HepG2 (cell line): ENCODE results near the gene VPS25. TPM values are rescaled to one million over a fixed set of nuclear protein-coding genes. Genes with fewer than 3 reads are reported as not detected.

Experiments
- ARNTL ChIP-seq: sonication (generic); formaldehyde crosslinking; IDR thresholded peaks from 2 replicates; pipeline ENCODE4 v1.4.0; 2020; ENCODE audit warnings: mild to moderate bottlenecking, missing genetic modification reagents
- BCL3 ChIP-seq: sonication (generic); formaldehyde crosslinking; IDR thresholded peaks from 2 replicates; pipeline ENCODE4 v1.5.1; 2020; ENCODE audit warnings: mild to moderate bottlenecking, missing genetic modification reagents, moderate library complexity
- BCL6 ChIP-seq: IDR thresholded peaks from 2 replicates; pipeline ENCODE4 v1.6.1; 2016; ENCODE audit warnings: missing genetic modification reagents, missing compliant biosample characterization
- BCLAF1 ChIP-seq: fragments of 450-650 bp; IDR thresholded peaks from 2 replicates; pipeline ENCODE4 v1.6.1; 2017; ENCODE audit warnings: mild to moderate bottlenecking
- CCAR2 ChIP-seq: fragments of 200-400 bp; formaldehyde crosslinking; optimal IDR thresholded peaks from 2 replicates; pipeline ENCODE3; 2018; ENCODE audit warnings: low read depth, mild to moderate bottlenecking, low read length, moderate library complexity
- DPF2 ChIP-seq: sonication (generic); formaldehyde crosslinking; IDR thresholded peaks from 2 replicates; pipeline ENCODE4 v1.4.0; 2020; ENCODE audit warnings: mild to moderate bottlenecking, low read depth, missing genetic modification reagents, borderline replicate concordance
- FIP1L1 ChIP-seq: fragments of 200-400 bp; formaldehyde crosslinking; IDR thresholded peaks from 2 replicates; pipeline ENCODE4 v1.6.1; 2018; ENCODE audit warnings: low read depth, mild to moderate bottlenecking, low read length, moderate library complexity, borderline replicate concordance; ENCODE audit not compliant: insufficient read depth
- HDAC1 ChIP-seq: sonication (generic); formaldehyde crosslinking; IDR thresholded peaks from 2 replicates; pipeline ENCODE4 v1.5.1; 2020; ENCODE audit warnings: mild to moderate bottlenecking, missing genetic modification reagents
- NBN ChIP-seq: fragments of 450-650 bp; conservative IDR thresholded peaks from 2 replicates; pipeline ENCODE4 v1.6.1; 2017
- PLRG1 ChIP-seq: fragments of 450-650 bp; conservative IDR thresholded peaks from 2 replicates; pipeline ENCODE4 v1.6.1; 2016
- SOX6 ChIP-seq, 2 experiments: fragments of 450-650 bp in 1 of 2; sonication (generic) in 1 of 2; formaldehyde crosslinking in 1 of 2; IDR thresholded peaks; 2 replicates each; pipeline versions ENCODE4 v1.4.0 to v1.6.1; 2017 to 2020; ENCODE audit warnings: antibody characterized with exemption in 1 of 2, mild to moderate bottlenecking in 1 of 2, missing genetic modification reagents in 1 of 2
- SRF ChIP-seq: IDR thresholded peaks from 2 replicates; pipeline ENCODE4 v1.6.1; 2011; ENCODE audit warnings: mild to moderate bottlenecking, low read depth, low read length, moderate library complexity
- ZNF121 ChIP-seq: sonication (generic); formaldehyde crosslinking; IDR thresholded peaks from 2 replicates; pipeline ENCODE4 v1.5.0; 2020; ENCODE audit warnings: mild to moderate bottlenecking, missing genetic modification reagents
- ZNF557 ChIP-seq: sonication (generic); formaldehyde crosslinking; IDR thresholded peaks from 2 replicates; pipeline ENCODE4 v1.4.0; 2020; ENCODE audit warnings: missing genetic modification reagents
- ZNF772 ChIP-seq: sonication (generic); formaldehyde crosslinking; IDR thresholded peaks from 2 replicates; pipeline ENCODE4 v1.5.0; 2020; ENCODE audit warnings: mild to moderate bottlenecking, missing genetic modification reagents
- ZNF775 ChIP-seq: sonication (generic); formaldehyde crosslinking; IDR thresholded peaks from 2 replicates; pipeline ENCODE4 v1.4.0; 2020; ENCODE audit warnings: missing genetic modification reagents, mild to moderate bottlenecking, moderate library complexity, borderline replicate concordance
- ZNF879 ChIP-seq: sonication (generic); formaldehyde crosslinking; IDR thresholded peaks from 2 replicates; pipeline ENCODE4 v1.8.1; 2023; ENCODE audit warnings: missing genetic modification reagents
- ZSCAN25 ChIP-seq: sonication (generic); formaldehyde crosslinking; IDR thresholded peaks from 2 replicates; pipeline ENCODE4 v1.8.0; 2022; ENCODE audit warnings: mild to moderate bottlenecking, missing genetic modification reagents
- polyA plus RNA-seq, 8 experiments: library from polyadenylated mRNA; depleted of rRNA in 3 of 8; stranded (reverse) in 7 of 8; unstranded in 1 of 8; fragments of >200 nt; fragmentation: Illumina TruSeq in 4 of 8; extraction: Trizol in 4 of 8; gene quantifications; 2 replicates each; pipeline versions ENCODE4 v1.2.1 to v1.2.3, GENCODE V29; 2011 to 2016; ENCODE audit warnings: low read depth in 4 of 8, missing spikeins in 1 of 8, mixed read lengths in 1 of 8; ENCODE audit not compliant: insufficient read depth in 1 of 8
- total RNA-seq, 5 experiments: library from RNA; depleted of rRNA; stranded (reverse); fragments of >200 nt; fragmentation: Illumina TruSeq; extraction: Trizol; gene quantifications; 2 replicates each; pipeline ENCODE4 v1.2.3, GENCODE V29; 2016; ENCODE audit warnings: low read depth in 1 of 5
- TF ChIP-seq, protein P1 (sequence below): IDR thresholded peaks from 2 replicates; pipeline ENCODE4 v1.6.1; 2016; ENCODE audit warnings: missing compliant biosample characterization, missing genetic modification reagents, borderline replicate concordance
- TF ChIP-seq, protein P2 (sequence below): conservative IDR thresholded peaks from 2 replicates; pipeline ENCODE4 v1.6.1; 2018; ENCODE audit warnings: missing genetic modification reagents
- TF ChIP-seq, protein P3 (sequence below): sonication (generic); IDR thresholded peaks from 2 replicates; pipeline ENCODE4 v1.6.1; 2016; ENCODE audit warnings: low read depth, borderline replicate concordance
- TF ChIP-seq, protein P4 (sequence below): sonication (generic); formaldehyde crosslinking; IDR thresholded peaks from 2 replicates; pipeline ENCODE4 v1.4.0; 2020; ENCODE audit warnings: missing genetic modification reagents

Gene VPS25
- total and polyA plus RNA-seq, 2 of the 13 experiments (the other 11 are each of a cell fraction or from before 2014, with no cell fraction given) = 161 to 249 TPM

DNA sequence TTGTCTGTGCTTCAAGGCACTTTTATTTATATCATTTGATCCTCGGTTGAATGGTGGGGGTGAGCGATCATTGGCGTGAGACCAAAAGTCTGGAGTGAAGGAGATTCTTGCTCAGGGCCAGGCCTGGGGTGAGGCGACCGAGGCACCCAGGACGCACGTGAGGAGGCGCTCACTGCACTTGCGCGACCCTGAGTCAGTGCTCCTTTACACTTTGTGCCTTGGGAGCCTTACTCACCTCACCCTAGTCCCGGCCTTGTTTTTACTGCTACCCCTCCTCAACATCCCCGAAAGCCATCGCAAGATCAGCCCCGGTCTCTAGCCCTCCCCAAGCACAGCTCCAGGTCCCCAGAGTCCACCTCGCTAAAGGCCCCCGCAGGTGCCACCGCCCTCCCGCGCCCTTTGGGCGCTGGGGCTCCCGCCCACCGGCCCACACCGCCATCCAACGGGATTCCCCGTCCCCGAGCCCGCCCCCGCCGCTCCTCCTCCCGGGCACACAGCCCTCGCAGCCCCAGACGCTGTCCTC is 28.9 kb upstream of the VPS25 start (continued):
- TF ChIP-seq BCL3 (CRISPR knock-in tag) (0 out of 2 replicates have a peak, but pooled peaks have one; percentile 60), BCL6 (CRISPR knock-in tag) (peak; percentile 28; the same call in 1 of the 2 replicates), NBN (no peak), CCAR2 (no peak), ZSCAN25 (no peak), ZNF557 (CRISPR knock-in tag) (0 out of 2 replicates have a peak, but pooled peaks have one; percentile 47), ZNF879 (CRISPR knock-in tag) (no peak), ZNF121 (no peak), ZNF772 (CRISPR knock-in tag) (no peak), FIP1L1 (no peak), SRF (no peak), BCLAF1 (no peak), DPF2 (CRISPR knock-in tag) (no peak), ARNTL (CRISPR knock-in tag) (no peak), SOX6 (IDR thresholded peaks at IDR 0.05) (no peak), SOX6 (CRISPR knock-in tag; IDR thresholded peaks at IDR 0.05) (peak; percentile 33; the same call in 1 of the 2 replicates), HDAC1 (no peak), PLRG1 (no peak), ZNF775 (CRISPR knock-in tag) (no peak; the same call in 1 of the 2 replicates)
- TF ChIP-seq, protein P1, sequence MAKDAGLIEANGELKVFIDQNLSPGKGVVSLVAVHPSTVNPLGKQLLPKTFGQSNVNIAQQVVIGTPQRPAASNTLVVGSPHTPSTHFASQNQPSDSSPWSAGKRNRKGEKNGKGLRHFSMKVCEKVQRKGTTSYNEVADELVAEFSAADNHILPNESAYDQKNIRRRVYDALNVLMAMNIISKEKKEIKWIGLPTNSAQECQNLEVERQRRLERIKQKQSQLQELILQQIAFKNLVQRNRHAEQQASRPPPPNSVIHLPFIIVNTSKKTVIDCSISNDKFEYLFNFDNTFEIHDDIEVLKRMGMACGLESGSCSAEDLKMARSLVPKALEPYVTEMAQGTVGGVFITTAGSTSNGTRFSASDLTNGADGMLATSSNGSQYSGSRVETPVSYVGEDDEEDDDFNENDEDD (CRISPR knock-in tag) = peak; percentile 18; the same call in 1 of the 2 replicates
- TF ChIP-seq, protein P2, sequence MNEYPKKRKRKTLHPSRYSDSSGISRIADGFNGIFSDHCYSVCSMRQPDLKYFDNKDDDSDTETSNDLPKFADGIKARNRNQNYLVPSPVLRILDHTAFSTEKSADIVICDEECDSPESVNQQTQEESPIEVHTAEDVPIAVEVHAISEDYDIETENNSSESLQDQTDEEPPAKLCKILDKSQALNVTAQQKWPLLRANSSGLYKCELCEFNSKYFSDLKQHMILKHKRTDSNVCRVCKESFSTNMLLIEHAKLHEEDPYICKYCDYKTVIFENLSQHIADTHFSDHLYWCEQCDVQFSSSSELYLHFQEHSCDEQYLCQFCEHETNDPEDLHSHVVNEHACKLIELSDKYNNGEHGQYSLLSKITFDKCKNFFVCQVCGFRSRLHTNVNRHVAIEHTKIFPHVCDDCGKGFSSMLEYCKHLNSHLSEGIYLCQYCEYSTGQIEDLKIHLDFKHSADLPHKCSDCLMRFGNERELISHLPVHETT = no peak; the same call in 1 of the 2 replicates
- TF ChIP-seq, protein P3, sequence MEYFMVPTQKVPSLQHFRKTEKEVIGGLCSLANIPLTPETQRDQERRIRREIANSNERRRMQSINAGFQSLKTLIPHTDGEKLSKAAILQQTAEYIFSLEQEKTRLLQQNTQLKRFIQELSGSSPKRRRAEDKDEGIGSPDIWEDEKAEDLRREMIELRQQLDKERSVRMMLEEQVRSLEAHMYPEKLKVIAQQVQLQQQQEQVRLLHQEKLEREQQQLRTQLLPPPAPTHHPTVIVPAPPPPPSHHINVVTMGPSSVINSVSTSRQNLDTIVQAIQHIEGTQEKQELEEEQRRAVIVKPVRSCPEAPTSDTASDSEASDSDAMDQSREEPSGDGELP = peak; percentile 11; the same call in 1 of the 2 replicates
- TF ChIP-seq, protein P4, sequence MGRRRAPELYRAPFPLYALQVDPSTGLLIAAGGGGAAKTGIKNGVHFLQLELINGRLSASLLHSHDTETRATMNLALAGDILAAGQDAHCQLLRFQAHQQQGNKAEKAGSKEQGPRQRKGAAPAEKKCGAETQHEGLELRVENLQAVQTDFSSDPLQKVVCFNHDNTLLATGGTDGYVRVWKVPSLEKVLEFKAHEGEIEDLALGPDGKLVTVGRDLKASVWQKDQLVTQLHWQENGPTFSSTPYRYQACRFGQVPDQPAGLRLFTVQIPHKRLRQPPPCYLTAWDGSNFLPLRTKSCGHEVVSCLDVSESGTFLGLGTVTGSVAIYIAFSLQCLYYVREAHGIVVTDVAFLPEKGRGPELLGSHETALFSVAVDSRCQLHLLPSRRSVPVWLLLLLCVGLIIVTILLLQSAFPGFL (CRISPR knock-in tag) = 0 out of 2 replicates have a peak, but pooled peaks have one; percentile 78
